ENCODE results near the gene USP6.
"Not testable (repeated sequence)": the region's sequence is repeated elsewhere in the genome, so short reads cannot be mapped to it uniquely, and the experiment has no call there.

USP6 gene

DNA sequence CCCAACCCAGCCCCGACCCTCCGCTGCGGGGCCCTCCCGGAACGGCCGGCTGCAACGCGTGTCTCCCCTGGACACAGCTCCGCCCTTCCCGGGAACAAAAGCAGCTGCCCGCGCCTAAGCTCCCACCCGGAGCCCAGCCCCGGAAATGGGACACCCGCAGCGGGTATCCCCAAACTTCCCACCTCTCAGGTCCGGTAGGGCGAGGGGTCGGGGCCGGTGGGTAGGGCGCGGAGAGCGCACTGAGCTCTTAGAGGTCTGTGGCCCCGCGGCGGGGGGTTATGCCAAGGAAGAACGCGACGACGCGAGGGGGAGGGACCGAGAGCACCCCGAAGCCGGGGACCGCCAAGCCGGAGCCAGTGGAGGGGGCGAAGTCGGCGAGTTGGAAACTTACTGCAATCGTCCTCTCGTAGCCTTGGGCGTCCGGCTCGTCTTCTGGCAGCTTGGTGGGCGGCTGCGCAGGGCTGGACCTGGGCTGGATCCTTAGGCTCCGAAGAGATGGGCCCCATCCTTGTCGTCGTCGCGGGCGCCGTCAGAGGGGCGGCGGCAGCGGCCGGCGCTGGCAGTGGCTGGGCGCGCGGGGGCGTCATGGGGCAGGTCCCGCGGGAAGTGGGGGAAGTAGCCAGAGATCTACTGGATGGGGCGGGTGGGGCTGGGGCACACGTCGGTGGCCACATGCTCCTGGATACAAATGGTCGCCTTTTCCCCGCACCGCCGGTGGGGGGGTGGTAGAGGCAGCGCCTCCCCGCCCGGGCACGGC is 6.9 kb downstream of the USP6 start:
- FAIRE-seq = no peak

DNA sequence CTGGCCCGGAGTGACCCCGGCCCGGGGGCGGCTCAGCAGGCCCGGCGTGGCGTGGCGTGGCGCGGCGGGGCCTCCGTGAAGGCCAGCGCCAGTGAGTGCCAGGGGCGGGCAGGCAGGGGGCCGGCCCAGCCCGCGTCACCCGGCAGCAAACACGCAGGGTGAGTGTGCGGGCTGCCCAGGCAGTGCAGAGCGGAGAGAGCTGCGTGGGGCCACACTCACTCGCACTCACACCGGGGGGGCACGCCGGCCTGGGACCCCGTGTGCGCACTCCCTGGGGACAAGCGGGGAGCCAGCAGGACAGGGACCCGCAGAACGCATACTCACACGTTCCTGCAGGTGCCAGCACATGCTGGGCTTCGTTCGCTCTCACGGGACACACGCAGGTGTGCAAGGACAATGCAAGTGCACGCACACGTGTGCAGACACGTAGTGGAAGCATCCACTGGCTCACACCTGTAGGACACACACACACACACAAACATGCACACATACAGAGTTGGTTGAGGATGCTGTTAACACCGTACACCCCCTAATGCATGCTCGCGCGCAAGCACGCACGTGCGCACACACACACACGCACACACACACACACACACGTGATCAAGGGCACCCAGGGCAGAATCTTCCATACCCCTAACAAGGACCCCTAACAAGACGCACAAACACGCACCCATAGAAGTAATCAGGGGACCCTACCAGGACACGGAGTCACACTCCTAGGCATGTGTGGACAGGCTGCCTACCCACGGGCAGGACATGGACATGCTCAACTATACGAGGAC is 7.7 kb downstream of the USP6 start:
- FAIRE-seq = no peak

- not testable (repeated sequence) for FAIRE-seq
These were observed 8.4 kb downstream of the USP6 start for GRCh38 chr17:5124125-5124760.

- not testable (repeated sequence) for FAIRE-seq
These were observed 9.1 kb downstream of the USP6 start for GRCh38 chr17:5124896-5125295.

- no peak for FAIRE-seq
These were observed 11.1 kb downstream of the USP6 start for GRCh38 chr17:5126719-5127488.

- FAIRE-seq = no peak
These were observed 12.1 kb downstream of the USP6 start for GRCh38 chr17:5127910-5128309.

DNA sequence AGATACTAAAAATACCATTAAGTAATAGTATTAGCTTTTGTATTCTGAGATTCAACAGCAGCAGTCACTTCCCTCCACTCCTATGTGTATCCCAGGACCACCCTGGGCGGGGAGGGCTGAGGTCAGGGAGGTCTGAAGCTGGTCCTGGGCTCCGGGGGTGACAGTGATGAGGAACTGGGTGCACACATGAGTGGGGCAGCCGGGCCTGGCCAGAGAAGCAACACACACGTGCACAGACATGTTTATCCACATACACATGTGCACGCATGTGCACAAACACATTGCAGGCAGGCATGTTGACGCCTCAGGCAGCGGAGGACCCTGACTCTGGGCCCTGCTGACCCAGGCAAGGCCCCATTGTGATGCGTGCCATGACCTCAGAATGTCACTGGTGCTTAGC is 12.6 kb downstream of the USP6 start:
- not testable (repeated sequence) for FAIRE-seq

GRCh38 chr17:5128905-5129535 is 13.2 kb downstream of the USP6 start:
- no peak for FAIRE-seq

GRCh38 chr17:5129770-5130169 is 13.9 kb downstream of the USP6 start:
- FAIRE-seq = not testable (repeated sequence)

DNA sequence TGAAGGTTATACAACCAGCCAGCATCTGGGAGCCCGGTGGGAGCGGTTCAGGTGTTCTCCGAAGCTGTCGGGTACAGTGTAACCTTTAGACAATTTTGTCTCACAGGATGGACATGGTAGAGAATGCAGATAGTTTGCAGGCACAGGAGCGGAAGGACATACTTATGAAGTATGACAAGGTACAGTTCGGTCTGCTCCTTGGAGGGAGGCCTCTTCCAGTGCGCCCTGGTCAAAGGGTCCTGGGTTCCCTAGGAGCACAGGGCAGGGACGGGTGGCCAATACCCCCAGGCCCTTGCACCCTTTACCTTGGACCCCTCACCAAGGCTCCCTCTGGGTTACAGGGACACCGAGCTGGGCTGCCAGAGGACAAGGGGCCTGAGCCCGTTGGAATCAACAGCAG is 14.4 kb downstream of the USP6 start:
- FAIRE-seq = not testable (repeated sequence)

DNA sequence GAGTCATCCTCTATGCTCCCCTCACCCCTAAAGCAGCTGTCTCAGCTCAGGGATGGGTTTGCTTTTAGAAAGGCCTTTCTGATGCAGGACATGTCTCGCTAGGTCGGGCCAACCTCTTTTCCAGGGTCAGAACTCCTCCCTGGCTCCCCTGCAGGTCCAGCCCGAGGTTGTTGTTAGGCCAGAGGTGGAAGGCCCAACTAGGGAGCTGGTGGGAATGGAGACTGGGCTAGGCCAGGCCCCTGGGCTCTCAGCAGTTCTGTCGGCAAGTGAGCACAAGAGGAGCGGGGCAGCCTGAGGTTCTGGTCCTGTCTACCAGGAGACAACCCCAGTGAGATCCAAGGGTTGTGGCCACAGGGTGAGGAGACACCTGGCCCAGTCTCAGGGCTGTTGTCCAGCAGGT is 14.9 kb downstream of the USP6 start:
- not testable (repeated sequence) for FAIRE-seq

DNA sequence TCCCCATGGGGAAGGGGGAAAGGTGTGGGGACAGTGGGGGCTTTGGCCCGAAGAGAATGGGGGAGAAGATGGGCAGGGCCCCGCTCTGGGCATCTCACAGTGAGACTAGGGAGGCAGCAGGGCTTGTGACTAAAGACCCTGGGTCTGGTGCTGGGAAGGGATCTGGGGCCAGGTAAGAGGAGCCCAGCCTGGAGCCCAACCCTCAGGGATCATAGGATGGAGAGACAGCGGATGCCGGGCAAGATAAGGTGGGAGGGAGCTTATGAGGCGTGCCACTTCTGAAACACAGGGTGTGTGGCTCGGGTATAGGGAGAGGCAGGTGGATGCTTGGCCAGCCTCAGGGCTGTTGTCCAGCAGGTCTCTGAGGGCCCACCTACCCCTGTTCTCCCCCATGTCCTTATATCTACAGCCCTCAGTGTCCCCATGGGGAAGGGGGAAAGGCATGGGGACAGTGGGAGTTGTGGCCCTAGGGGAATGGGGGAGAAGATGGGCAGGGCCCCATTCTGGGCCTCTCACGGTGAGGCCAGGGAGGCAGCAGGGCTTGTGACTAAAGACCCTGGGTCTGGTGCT is 15.4 kb downstream of the USP6 start:
- no peak for FAIRE-seq

DNA sequence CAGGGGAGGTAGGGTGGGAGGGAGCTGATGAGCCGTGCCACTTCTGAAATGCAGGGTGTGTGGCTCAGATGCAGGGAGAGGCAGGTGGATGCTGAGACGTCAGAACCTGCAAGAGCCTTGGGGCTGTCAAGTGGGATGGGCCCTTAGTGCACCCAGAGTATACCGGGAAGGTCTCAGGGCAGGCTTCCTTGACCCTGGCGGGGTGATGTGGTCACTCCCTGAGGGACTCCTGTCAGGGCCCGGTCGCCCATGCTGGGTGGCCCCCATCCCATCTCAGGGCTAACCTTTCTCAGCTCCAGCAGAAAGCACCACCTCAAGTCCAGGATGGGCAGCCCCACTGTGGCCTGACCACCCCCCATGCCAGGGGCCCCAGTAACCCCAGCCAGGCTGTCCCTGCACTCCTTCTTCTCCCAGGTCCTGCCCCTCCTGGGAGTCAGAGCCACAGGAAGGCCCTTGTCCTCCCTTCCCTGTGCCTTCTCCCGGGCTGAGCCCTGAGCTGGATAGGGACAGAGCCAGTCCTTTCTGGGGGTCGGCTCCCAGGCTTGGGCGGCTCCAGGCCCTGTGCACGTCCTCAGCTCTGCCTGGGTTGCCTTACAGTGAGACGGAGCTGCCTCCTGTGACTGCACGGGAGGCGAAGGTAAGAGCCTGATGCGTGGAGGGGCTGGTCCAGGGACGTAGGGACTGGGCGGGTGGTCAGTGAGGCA is 16.1 kb downstream of the USP6 start:
- not testable (repeated sequence) for FAIRE-seq

GRCh38 chr17:5132503-5133225 is 16.8 kb downstream of the USP6 start:
- FAIRE-seq = not testable (repeated sequence)

DNA sequence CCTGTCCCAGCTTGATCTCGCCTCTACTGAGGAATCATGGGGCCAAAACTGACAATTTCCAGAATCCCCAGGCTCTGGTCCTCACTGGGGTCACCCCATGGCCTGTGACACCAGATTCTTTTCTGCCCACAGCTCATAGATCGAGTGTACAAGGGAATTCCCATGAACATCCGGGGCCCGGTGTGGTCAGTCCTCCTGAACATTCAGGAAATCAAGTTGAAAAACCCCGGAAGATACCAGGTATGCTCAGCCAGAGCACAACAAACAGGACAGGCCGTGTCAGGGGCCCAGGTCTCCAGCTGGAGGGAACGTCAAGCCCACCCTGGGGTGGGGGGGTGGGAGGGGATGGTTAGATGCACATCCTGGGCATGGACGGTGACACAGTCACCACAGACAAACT is 17.5 kb downstream of the USP6 start:
- FAIRE-seq = no peak

DNA sequence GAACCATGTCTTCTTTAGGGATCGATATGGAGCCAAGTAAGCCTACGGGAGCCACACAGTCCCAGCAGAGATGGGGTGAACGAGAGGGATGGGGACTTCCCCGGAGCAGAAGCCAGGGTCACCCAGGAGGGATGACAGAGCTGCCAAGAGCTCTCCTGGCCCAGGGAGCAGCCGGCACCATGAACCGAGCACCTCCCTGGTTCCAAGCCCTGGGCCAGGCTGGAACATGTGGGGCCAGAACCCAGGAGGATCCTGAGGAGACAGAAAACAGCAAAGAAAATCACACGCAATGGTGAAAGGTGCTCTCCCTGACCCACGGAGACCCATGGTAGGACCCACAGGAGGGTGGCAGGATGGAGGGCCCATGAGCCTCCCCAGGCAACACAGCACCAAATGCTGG is 18.1 kb downstream of the USP6 start:
- FAIRE-seq = not testable (repeated sequence)

DNA sequence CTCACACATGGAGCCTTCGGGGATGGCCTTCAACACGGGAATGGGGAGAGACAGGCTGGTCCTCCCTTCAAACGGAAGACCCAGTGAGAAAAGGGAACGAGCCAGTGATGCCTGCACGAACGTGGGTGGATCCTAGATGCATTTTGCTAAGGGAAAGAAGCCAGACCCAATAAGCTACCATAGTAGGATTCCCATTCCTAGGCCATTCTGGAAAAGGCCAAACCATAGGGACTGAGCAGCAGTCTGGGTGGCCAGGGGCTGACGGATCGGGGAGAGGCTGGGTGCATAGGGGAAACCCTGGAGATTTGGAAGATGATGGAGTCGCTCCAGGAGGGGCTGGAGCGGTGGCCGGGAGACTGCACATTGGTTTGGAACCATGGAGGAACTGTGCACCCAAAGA is 18.7 kb downstream of the USP6 start:
- FAIRE-seq = not testable (repeated sequence)

GRCh38 chr17:5135131-5135712 is 19.4 kb downstream of the USP6 start:
- FAIRE-seq = not testable (repeated sequence)

GRCh38 chr17:5135726-5136579 is 20.1 kb downstream of the USP6 start:
- FAIRE-seq = no peak
